ENCODE measurements around the gene SIRT3. TPM values are rescaled to one million over a fixed set of nuclear protein-coding genes. Genes with fewer than 3 reads are reported as not detected.

Gene SIRT3
- total RNA-seq, 4 donors from 2014 or later: 21.2 to 36.3 (median 29.3) TPM

DNA sequence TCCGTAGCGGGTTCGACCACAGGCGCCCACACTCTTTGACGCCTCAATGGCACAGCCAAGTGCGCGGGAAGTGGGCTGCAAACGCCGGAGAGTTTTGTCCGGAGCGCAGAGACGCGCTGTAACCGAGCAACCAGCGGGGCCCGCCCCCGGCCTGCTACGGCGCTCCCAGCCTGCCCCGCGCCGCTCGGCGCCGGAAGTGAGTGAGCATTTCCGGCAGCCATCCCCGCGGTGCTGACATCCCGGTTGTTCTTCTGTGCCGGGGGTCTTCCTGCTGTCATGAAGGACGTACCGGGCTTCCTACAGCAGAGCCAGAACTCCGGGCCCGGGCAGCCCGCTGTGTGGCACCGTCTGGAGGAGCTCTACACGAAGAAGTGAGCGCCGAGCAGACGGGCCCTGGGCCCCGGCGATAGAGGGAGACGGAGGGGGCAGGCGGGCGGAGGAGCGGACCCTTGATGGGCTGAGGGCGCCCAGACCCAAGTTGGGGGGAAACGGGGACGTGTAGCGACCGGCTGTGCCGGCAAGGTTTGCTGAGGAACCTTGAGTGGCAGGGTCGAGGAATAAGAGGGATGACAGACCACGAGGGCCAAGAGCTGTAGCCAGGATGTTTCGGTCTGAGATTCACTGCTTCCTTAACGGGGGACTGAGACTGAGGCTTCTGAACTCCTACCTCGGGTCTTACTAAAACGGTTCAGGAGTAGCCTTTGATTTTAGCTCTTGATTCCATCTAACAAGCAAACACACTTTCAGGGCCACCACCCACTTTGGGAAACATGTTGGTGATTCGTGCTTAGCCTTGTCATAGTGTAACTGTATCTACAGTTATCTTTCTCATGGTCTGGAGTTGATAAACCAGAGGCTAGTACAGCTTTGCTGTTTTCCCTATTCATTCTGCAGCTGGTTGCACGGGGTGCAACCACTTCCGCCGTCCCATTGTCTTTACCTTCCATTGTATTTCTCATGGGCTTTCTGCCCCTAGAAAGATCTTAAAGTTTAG, 929 bp upstream of the SIRT3 start, which contains the start of gene PSMD13:
Gene PSMD13 (plus strand): TSS at position 203 of the 994 bp plus-strand sequence. CDS start 74 bp downstream, at position 277.
- peak within 1 kb of the TSS; percentile 82 to 94 (median 87) for H3K4me3 ChIP-seq
- H3K9me3 ChIP-seq: no peaks in the 10 kb centered on the region
- H3K36me3 ChIP-seq: peaks cover 0 to 21% (median 0%) of the 10 kb centered on the region in 3 donors
- no peak for TF ChIP-seq POLR2A (IDR thresholded peaks at IDR 0.05)
- TF ChIP-seq, protein P1, sequence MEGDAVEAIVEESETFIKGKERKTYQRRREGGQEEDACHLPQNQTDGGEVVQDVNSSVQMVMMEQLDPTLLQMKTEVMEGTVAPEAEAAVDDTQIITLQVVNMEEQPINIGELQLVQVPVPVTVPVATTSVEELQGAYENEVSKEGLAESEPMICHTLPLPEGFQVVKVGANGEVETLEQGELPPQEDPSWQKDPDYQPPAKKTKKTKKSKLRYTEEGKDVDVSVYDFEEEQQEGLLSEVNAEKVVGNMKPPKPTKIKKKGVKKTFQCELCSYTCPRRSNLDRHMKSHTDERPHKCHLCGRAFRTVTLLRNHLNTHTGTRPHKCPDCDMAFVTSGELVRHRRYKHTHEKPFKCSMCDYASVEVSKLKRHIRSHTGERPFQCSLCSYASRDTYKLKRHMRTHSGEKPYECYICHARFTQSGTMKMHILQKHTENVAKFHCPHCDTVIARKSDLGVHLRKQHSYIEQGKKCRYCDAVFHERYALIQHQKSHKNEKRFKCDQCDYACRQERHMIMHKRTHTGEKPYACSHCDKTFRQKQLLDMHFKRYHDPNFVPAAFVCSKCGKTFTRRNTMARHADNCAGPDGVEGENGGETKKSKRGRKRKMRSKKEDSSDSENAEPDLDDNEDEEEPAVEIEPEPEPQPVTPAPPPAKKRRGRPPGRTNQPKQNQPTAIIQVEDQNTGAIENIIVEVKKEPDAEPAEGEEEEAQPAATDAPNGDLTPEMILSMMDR (IDR thresholded peaks at IDR 0.05): no peak
- peak within 1 kb of the TSS; percentile 92 to 97 (median 95) for H3K27ac ChIP-seq
- H3K4me1 ChIP-seq: peaks cover 0 to 32% (median 6%) of the 10 kb centered on the region in 4 donors
- peak; percentile 77 to 92 (median 89) for DNase-seq
- no peaks in the 10 kb centered on the region for H3K27me3 ChIP-seq

- Histone ChIP-seq H3K4me1 (peaks cover 0 to 32% (median 6%) of the 10 kb centered on the region in 4 donors), H3K27ac (peak overlapping the region; percentile 92 to 97 (median 95)), H3K27me3 (no peaks in the 10 kb centered on the region), H3K4me3 (peak overlapping the region; percentile 82 to 94 (median 87)), H3K9me3 (no peaks in the 10 kb centered on the region), H3K36me3 (peaks cover 0 to 6% (median 0%) of the 10 kb centered on the region in 3 donors)
- TF ChIP-seq POLR2A (IDR thresholded peaks at IDR 0.05): no peak
- TF ChIP-seq, protein P1 (IDR thresholded peaks at IDR 0.05): no peak
- DNase-seq: no peak
Observed at GRCh38 chr11:235609-235996, 539 bp downstream of the SIRT3 start.

- peak in 1 of 3 donors; percentile 46 for DNase-seq
- peaks cover 0 to 32% (median 6%) of the 10 kb centered on the region in 4 donors for H3K4me1 ChIP-seq
Observed at GRCh38 chr11:235180-235579, 962 bp downstream of the SIRT3 start.

DNA sequence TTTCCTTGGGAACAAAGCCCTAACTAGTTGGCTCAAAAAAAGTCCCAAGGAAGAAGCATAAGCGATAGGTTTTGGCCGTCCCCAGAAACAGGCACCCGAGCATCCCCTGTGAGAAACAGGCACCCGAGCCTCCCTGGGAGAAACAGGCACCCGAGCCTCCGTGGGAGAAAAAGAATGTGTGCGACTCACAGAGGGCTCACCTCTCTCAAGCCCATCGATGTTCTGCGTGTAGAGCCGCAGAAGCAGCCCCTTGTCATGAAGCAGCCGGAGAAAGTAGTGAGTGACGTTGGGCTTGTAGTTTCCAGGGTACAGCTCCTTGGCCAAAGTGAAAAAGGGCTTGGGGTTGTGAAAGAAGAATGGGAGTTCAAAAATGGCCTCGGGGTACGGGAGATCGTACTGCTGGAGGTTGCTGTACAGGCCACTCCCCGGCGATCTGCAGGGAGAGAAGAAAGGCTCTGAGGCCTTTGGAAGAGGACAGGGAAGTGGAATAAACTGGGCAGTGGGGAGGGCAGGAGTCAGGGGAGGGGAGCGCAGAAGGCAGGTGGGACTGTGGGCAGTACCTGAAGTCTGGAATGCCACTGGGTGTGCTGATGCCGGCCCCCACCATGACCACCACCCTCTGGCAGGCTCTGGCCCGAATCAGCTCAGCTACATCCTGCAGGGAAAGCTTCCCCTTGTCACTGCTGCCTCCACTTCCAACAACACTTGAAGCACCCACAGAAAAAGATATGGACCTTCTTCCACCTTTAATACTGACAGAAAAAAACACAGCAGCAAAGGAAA, 3.2 kb downstream of the SIRT3 start:
- Histone ChIP-seq H3K4me3 (no peak overlapping the region), H3K27me3 (no peaks in the 10 kb centered on the region), H3K4me1 (peaks cover 0 to 17% (median 6%) of the 10 kb centered on the region in 4 donors), H3K36me3 (peaks cover 0 to 5% (median 0%) of the 10 kb centered on the region in 3 donors), H3K27ac (no peak overlapping the region), H3K9me3 (no peaks in the 10 kb centered on the region)
- no peak for TF ChIP-seq POLR2A (IDR thresholded peaks at IDR 0.05)
- TF ChIP-seq, protein P1 (IDR thresholded peaks at IDR 0.05): no peak
- peak in 2 of 3 donors; percentile 7 to 23 for DNase-seq

More at GRCh38 chr11:235180-235579, 962 bp downstream of the SIRT3 start:
- Histone ChIP-seq H3K4me3 (peak overlapping the region in 3 of 4 donors; percentile 82 to 91 (median 83)), H3K27ac (peak overlapping the region; percentile 92 to 97 (median 95)), H3K27me3 (no peaks in the 10 kb centered on the region), H3K9me3 (no peaks in the 10 kb centered on the region), H3K36me3 (peaks cover 0 to 6% (median 0%) of the 10 kb centered on the region in 3 donors)
- TF ChIP-seq POLR2A (IDR thresholded peaks at IDR 0.05): no peak
- TF ChIP-seq, protein P1 (IDR thresholded peaks at IDR 0.05): no peak

DNA sequence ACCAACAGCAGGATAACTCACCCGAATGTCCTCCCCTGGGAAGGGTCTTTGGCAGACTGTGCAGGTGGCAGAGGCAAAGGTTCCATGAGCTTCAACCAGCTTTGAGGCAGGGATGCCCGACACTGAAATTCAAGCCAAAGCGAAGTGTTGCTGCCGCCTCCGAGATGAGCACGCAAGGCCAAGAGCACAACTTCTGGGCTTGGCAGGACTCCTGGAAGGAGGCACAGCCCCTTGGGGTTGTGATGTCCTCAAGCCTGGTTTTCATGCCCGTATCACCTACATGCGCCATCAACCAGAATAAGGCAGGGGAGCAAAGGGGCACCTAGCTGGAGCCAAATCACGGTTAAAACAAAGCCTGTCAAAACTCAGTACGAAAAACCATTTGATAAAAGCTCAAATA, 5.7 kb downstream of the SIRT3 start:
- no peak overlapping the region for H3K4me3 ChIP-seq
- no peaks in the 10 kb centered on the region for H3K9me3 ChIP-seq
- peaks cover 0 to 9% (median 2%) of the 10 kb centered on the region in 4 donors for H3K4me1 ChIP-seq
- no peak overlapping the region for H3K27ac ChIP-seq
- DNase-seq: peak in 1 of 3 donors; percentile 12
- H3K36me3 ChIP-seq: peaks cover 0 to 5% (median 0%) of the 10 kb centered on the region in 3 donors
- TF ChIP-seq, protein P1 (IDR thresholded peaks at IDR 0.05): no peak
- TF ChIP-seq POLR2A (IDR thresholded peaks at IDR 0.05): no peak
- no peaks in the 10 kb centered on the region for H3K27me3 ChIP-seq
